RWPE2 (cell line): ENCODE data around the gene BRAF.
"Not testable (repeated sequence)": the region's sequence is repeated elsewhere in the genome, so short reads cannot be mapped to it uniquely, and the experiment has no call there.

ENCODE experiments used
- ATAC-seq: fragments of 200-7000 bp; cut with Tn5 transposase; 3 replicates; pipeline ENCODE4 v1.9.1; 2021; ENCODE audit warnings: low read depth
- DNase-seq: peaks from one replicate; pipeline ENCODE4 v3.0.0-alpha.2; 2020; ENCODE audit warnings: low spot score
- H3K27ac ChIP-seq: fragments of 450-650 bp; 2 replicates; pipeline ENCODE4 v1.5.1; 2017; ENCODE audit warnings: mild to moderate bottlenecking; ENCODE audit not compliant: poor library complexity, severe bottlenecking
- H3K27me3 ChIP-seq: fragments of 250-450 bp; sonication (Bioruptor Pico); 2 replicates; pipeline ENCODE4 v1.5.1; 2021; ENCODE audit warnings: mild to moderate bottlenecking, moderate library complexity; ENCODE audit not compliant: insufficient read depth, poor library complexity, severe bottlenecking
- H3K36me3 ChIP-seq: fragments of 250-450 bp; sonication (Bioruptor Pico); 2 replicates; pipeline ENCODE4 v1.5.1; 2020; ENCODE audit warnings: low read depth, mild to moderate bottlenecking, moderate library complexity
- H3K4me1 ChIP-seq: fragments of 250-450 bp; sonication (Bioruptor Pico); 2 replicates; pipeline ENCODE4 v1.5.1; 2021; ENCODE audit warnings: mild to moderate bottlenecking, moderate library complexity; ENCODE audit not compliant: insufficient read depth, poor library complexity, severe bottlenecking
- H3K4me3 ChIP-seq: fragments of 250-450 bp; sonication (Bioruptor Pico); 2 replicates; pipeline ENCODE4 v1.5.1; 2021; ENCODE audit warnings: mild to moderate bottlenecking, moderate library complexity; ENCODE audit not compliant: severe bottlenecking
- H3K9me3 ChIP-seq: fragments of 250-450 bp; sonication (Bioruptor Pico); 2 replicates; pipeline ENCODE4 v1.5.1; 2021; ENCODE audit warnings: mild to moderate bottlenecking, moderate library complexity; ENCODE audit not compliant: severe bottlenecking
- CTCF ChIP-seq: fragments of 450-650 bp; IDR thresholded peaks from one replicate; pipeline ENCODE4 v1.5.1; 2017; ENCODE audit warnings: mild to moderate bottlenecking, moderate library complexity; ENCODE audit not compliant: poor library complexity, severe bottlenecking

BRAF gene

DNA sequence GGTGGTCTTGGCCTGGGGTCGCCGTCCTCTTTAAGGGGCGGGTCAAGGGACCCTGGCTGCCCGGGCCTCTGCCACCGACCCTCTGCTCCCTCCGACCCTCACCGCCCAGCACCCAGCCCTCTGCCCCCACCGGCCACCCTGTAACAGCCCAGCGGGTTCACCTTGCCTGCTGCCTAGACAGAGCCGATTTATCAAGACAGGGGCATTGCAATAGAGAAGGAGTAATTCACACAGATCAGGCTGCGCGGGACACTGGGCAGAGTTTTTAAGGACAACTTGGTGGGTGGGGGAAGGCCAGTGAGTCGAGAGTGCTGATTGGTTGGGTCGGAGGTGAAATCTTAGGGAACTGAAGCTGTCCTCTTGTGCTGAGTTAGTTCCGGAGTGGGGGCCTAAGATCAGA is 252.8 kb downstream of the BRAF start:
- no peak for DNase-seq
- no peak for ATAC-seq
- H3K36me3 ChIP-seq = peaks cover 12% of the 10 kb centered on the region
- no peak overlapping the region for H3K4me3 ChIP-seq
- no peak for TF ChIP-seq CTCF
- no peak overlapping the region for H3K27ac ChIP-seq
- no peaks in the 10 kb centered on the region for H3K9me3 ChIP-seq
- peaks cover 9% of the 10 kb centered on the region for H3K4me1 ChIP-seq
- no peaks in the 10 kb centered on the region for H3K27me3 ChIP-seq

DNA sequence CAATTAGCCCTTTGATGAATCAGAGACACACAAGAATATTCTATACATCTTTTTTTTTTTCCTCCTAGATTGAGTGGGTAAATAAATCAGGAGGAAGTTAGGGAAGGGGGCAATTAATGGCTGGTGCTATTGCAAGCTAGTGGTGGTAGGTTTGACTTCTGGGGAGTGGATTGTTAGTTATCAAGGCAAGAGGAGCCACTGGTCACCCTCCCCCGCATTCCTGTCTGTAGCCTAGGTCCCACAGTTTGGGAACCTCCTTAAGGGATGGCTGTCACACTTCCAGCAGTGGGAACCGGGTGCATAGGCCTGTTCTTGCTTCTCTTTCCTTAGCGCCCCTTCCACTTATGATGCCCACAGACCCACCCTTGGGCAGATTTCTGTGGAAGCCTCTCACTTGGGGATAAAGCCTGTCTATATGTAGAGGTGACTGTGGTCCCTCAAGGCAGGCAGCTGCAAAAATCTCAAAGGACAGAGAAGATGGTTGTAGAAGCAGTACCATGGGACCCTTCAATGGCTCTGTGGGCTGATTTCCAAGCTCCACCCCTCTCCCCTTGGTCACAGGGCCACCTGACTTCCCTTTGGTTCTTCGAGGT is 254.3 kb downstream of the BRAF start:
- Histone ChIP-seq H3K36me3 (0 out of 2 replicates have a peak, but pooled peaks cover 4% of the 10 kb centered on the region), H3K9me3 (no peaks in the 10 kb centered on the region), H3K4me1 (peaks cover 9% of the 10 kb centered on the region), H3K27ac (no peak overlapping the region), H3K27me3 (no peaks in the 10 kb centered on the region), H3K4me3 (no peak overlapping the region)
- TF ChIP-seq CTCF = no peak
- ATAC-seq = no peak
- no peak for DNase-seq

- not testable (repeated sequence) for H3K9me3 ChIP-seq, H3K36me3 ChIP-seq, H3K27ac ChIP-seq, ATAC-seq, H3K27me3 ChIP-seq, DNase-seq, H3K4me1 ChIP-seq, H3K4me3 ChIP-seq
Measured at GRCh38 chr7:140669862-140670261, 254.9 kb downstream of the BRAF start.

DNA sequence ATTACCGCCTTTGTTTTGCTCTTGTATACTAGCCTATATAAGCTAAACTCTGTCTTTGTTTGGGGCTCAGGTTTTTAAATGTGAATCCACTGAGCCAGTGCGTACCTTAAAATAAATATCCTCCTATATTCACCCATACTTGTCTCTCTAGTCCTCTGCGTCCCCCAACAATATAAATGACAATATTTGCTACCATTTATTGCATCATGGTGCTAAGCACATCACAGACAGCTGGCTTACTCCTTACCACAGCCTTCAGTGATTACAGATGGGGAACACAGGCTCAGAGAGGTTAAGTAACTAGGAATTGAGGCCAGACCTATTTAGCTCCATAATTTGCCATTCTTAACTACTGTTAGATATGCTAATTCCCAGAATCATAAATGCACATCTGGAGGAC is 255.4 kb downstream of the BRAF start:
- ATAC-seq (no peak), DNase-seq (no peak)
- no peak overlapping the region for H3K27ac ChIP-seq
- no peaks in the 10 kb centered on the region for H3K36me3 ChIP-seq
- H3K27me3 ChIP-seq = no peaks in the 10 kb centered on the region
- H3K4me3 ChIP-seq = no peak overlapping the region
- no peaks in the 10 kb centered on the region for H3K9me3 ChIP-seq
- no peak for TF ChIP-seq CTCF
- H3K4me1 ChIP-seq = peaks cover 9% of the 10 kb centered on the region
